ENCODE measurements around the gene PARD3B. TPM values are rescaled to one million over a fixed set of nuclear protein-coding genes. Genes with fewer than 3 reads are reported as not detected.

PARD3B gene
- total RNA-seq, 1 experiment from 2014 or later = 7.6 TPM

DNA sequence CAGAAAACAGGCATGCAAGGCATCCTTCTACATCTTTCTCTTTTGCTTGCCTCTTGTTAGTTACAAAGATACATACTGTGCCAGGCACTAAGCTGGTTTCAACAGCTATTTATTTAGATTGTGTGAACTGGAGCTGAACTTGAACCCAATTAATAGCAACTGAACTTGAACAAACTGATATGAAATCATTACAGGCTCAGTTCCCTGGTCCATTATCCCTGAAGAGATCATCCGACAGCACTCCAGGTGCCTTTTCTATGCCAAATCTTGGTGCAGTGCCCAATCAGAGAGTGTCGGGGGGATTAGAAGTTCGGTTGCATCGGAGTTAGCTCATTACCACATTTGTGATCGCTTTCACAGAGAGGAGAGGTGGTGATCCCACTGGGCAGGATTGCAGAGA is 477.6 kb downstream of the PARD3B start:
- no peak overlapping the region for H3K27ac ChIP-seq (ENCODE audit: low read depth, low read length, poor library complexity, severe bottlenecking)
- H3K4me1 ChIP-seq (ENCODE audit: insufficient read depth, low read length, poor library complexity, severe bottlenecking) = no peaks in the 10 kb centered on the region
- no peaks in the 10 kb centered on the region for H3K9me3 ChIP-seq (ENCODE audit: low read depth, low read length, poor library complexity, severe bottlenecking)
- POLR2A ChIA-PET (ENCODE audit: low non-redundant PET) = interaction anchor here (0.5 kb wide), 1 partner anchor 81 kb away, joined by 3 read pairs; no protein-coding TSS in a partner anchor
- TF ChIP-seq, protein P1, sequence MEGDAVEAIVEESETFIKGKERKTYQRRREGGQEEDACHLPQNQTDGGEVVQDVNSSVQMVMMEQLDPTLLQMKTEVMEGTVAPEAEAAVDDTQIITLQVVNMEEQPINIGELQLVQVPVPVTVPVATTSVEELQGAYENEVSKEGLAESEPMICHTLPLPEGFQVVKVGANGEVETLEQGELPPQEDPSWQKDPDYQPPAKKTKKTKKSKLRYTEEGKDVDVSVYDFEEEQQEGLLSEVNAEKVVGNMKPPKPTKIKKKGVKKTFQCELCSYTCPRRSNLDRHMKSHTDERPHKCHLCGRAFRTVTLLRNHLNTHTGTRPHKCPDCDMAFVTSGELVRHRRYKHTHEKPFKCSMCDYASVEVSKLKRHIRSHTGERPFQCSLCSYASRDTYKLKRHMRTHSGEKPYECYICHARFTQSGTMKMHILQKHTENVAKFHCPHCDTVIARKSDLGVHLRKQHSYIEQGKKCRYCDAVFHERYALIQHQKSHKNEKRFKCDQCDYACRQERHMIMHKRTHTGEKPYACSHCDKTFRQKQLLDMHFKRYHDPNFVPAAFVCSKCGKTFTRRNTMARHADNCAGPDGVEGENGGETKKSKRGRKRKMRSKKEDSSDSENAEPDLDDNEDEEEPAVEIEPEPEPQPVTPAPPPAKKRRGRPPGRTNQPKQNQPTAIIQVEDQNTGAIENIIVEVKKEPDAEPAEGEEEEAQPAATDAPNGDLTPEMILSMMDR (conservative IDR thresholded peaks at IDR 0.05; ENCODE audit: low read depth, low read length) = no peak
- no peak for TF ChIP-seq EZH2 (IDR thresholded peaks at IDR 0.05; ENCODE audit: borderline replicate concordance, low read depth, low read length, poor library complexity, severe bottlenecking)
- intact Hi-C loops (cut with micrococcal nuclease; ENCODE audit: unreplicated experiment) = no loop called here
- H3K27me3 ChIP-seq (replicated peaks; ENCODE audit: insufficient read depth, low read depth, low read length, poor library complexity) = no peaks in the 10 kb centered on the region
- CTCF ChIA-PET = no interaction called here
- no peak for DNase-seq (ENCODE audit: low spot score)
- BruUV-seq (replicated peaks) = no TSS peak
- H3K36me3 ChIP-seq (ENCODE audit: insufficient read depth, low read length, poor library complexity, severe bottlenecking) = no peaks in the 10 kb centered on the region
- no peak overlapping the region for H3K4me3 ChIP-seq (ENCODE audit: low read depth, low read length, poor library complexity, severe bottlenecking)

DNA sequence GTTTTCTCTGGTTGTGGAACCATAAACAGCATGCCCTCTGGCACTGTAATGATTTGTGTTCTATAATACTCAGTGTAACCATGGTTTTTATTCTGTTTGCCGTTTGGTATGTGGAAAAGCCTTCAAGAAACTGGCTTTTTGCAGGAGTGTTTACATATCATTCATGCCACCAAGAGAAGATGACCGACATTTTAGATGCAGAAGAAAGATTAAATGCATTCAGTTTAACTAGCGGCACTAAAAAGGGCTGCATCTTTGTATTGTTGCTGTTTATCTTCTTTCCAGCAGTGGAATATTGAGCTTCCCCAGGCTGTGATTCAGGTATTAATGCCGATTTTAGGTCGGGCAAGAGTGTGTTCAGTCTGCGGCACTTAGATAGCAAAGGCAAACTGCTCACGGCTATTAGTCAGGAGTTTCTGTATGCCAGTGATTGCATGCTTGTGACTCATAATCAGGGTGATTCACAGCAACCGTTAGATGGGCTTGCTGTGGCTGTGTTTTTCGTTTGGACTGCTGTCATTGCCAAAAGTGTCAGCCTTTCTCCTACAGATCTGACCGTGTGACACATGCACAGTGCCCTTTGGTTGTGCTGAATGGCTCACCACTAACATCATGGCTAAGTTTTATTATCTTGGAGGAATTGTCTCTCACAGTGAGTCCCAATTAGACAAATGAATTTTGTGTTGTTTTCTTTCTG is 479.7 kb downstream of the PARD3B start:
- no peak for TF ChIP-seq EZH2 (IDR thresholded peaks at IDR 0.05; ENCODE audit: borderline replicate concordance, low read depth, low read length, poor library complexity, severe bottlenecking)
- TF ChIP-seq, protein P1 (conservative IDR thresholded peaks at IDR 0.05; ENCODE audit: low read depth, low read length) = no peak
- H3K4me3 ChIP-seq (ENCODE audit: low read depth, low read length, poor library complexity, severe bottlenecking) = no peak overlapping the region
- ChIA-PET CTCF (no interaction called here), POLR2A (ENCODE audit: low non-redundant PET) (no interaction called here)
- no TSS peak for BruUV-seq (replicated peaks)
- no peak overlapping the region for H3K27ac ChIP-seq (ENCODE audit: low read depth, low read length, poor library complexity, severe bottlenecking)
- H3K4me1 ChIP-seq (ENCODE audit: insufficient read depth, low read length, poor library complexity, severe bottlenecking) = no peaks in the 10 kb centered on the region
- H3K36me3 ChIP-seq (ENCODE audit: insufficient read depth, low read length, poor library complexity, severe bottlenecking) = no peaks in the 10 kb centered on the region
- peak; percentile 42 for DNase-seq (ENCODE audit: low spot score)
- H3K9me3 ChIP-seq (ENCODE audit: low read depth, low read length, poor library complexity, severe bottlenecking) = no peaks in the 10 kb centered on the region
- intact Hi-C loops (cut with micrococcal nuclease; ENCODE audit: unreplicated experiment) = no loop called here
- H3K27me3 ChIP-seq (replicated peaks; ENCODE audit: insufficient read depth, low read depth, low read length, poor library complexity) = no peaks in the 10 kb centered on the region

DNA sequence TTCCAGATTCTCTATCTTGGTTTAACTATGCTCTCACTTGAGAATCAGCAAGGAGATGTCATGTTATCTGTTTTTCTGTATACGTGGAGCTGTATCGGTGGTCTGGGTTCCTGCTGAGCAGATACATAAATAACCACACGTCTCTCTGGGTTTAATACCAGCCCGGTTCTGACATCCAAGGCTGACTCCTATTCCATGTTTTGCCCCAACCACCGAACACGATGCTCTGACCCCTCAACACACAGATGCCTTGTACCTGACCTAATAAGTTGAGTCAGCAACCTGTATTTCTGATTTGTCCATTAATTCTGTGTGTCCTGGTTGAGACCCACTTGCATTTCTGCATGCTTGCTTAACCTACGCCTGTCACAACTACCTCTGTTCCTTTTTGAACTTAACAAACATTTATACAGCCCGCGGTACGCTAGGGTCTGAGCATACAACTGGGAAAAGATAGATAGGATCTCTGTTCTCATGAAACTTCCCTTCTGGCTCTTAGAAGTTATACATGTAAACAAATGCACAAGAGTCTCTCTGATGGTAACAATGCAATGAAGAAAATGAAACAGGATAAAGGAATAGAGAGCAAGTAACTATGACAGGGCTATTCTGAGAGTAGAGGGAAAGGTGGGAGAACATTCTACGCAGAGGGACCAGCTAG is 480.4 kb downstream of the PARD3B start:
- H3K4me1 ChIP-seq (ENCODE audit: insufficient read depth, low read length, poor library complexity, severe bottlenecking) = no peaks in the 10 kb centered on the region
- H3K27me3 ChIP-seq (replicated peaks; ENCODE audit: insufficient read depth, low read depth, low read length, poor library complexity) = no peaks in the 10 kb centered on the region
- DNase-seq (ENCODE audit: low spot score) = no peak
- TF ChIP-seq, protein P1 (conservative IDR thresholded peaks at IDR 0.05; ENCODE audit: low read depth, low read length) = no peak
- no peak for TF ChIP-seq EZH2 (IDR thresholded peaks at IDR 0.05; ENCODE audit: borderline replicate concordance, low read depth, low read length, poor library complexity, severe bottlenecking)
- intact Hi-C loops (cut with micrococcal nuclease; ENCODE audit: unreplicated experiment) = no loop called here
- ChIA-PET POLR2A (ENCODE audit: low non-redundant PET) (no interaction called here), CTCF (no interaction called here)
- no peaks in the 10 kb centered on the region for H3K36me3 ChIP-seq (ENCODE audit: insufficient read depth, low read length, poor library complexity, severe bottlenecking)
- H3K4me3 ChIP-seq (ENCODE audit: low read depth, low read length, poor library complexity, severe bottlenecking) = no peak overlapping the region
- no peak overlapping the region for H3K27ac ChIP-seq (ENCODE audit: low read depth, low read length, poor library complexity, severe bottlenecking)
- BruUV-seq (replicated peaks) = no TSS peak
- no peaks in the 10 kb centered on the region for H3K9me3 ChIP-seq (ENCODE audit: low read depth, low read length, poor library complexity, severe bottlenecking)

Measured in A673 (cell line).